HEK293 (cell line): ENCODE data around the gene TMEM72.

Experiments used
- CTCF ChIA-PET: fragments of 350-600 bp; formaldehyde crosslinking; extraction: SDS; loops from one replicate; lab custom pipeline; 2021; ENCODE audit warnings: antibody characterized with exemption; lab: Yijun Ruan, JAX
- POLR2A ChIA-PET: fragments of 300-600 bp; formaldehyde crosslinking; extraction: SDS; loops from one replicate; lab custom pipeline; 2020; ENCODE audit warnings: antibody characterized with exemption, inconsistent platforms; lab: Yijun Ruan, JAX
- H3K27ac ChIP-seq: fragments of 200-500 bp; sonication (Bioruptor generic); 2 replicates; pipeline ENCODE4 v1.5.1; 2014; ENCODE audit warnings: low read depth, low read length, control low read depth, inconsistent platforms; ENCODE audit errors: extremely low read depth
- H3K36me3 ChIP-seq, 2 experiments: fragments of 200-500 bp in 1 of 2; sonication (Bioruptor generic) in 1 of 2; 1 replicate in 1 of 2; 2 replicates in 1 of 2; pipeline ENCODE4 v1.5.1; 2014 to 2017; ENCODE audit warnings: inconsistent platforms in 2 of 2, low read length in 2 of 2; ENCODE audit not compliant: control insufficient read depth in 2 of 2, insufficient read depth in 1 of 2
- H3K4me1 ChIP-seq: fragments of 200-500 bp; sonication (Bioruptor generic); 2 replicates; pipeline ENCODE4 v1.5.1; 2014; ENCODE audit warnings: mild to moderate bottlenecking, low read length, inconsistent platforms; ENCODE audit not compliant: control insufficient read depth, insufficient read depth
- H3K4me3 ChIP-seq: 2 replicates; pipeline ENCODE4 v1.5.1; 2011; ENCODE audit warnings: low read depth, mild to moderate bottlenecking, control low read depth, low read length, moderate library complexity
- H3K9me3 ChIP-seq: fragments of 200-500 bp; sonication (Bioruptor generic); 2 replicates; pipeline ENCODE4 v1.5.1; 2014; ENCODE audit warnings: low read depth, low read length, inconsistent platforms; ENCODE audit not compliant: control insufficient read depth, insufficient read depth
- GFI1B ChIP-seq: fragments of 450-650 bp; formaldehyde crosslinking; IDR thresholded peaks from 2 replicates; pipeline ENCODE4 v1.5.1; 2016; ENCODE audit warnings: missing biosample characterization, missing genetic modification characterization
- KLF1 ChIP-seq: fragments of 450-650 bp; formaldehyde crosslinking; IDR thresholded peaks from 2 replicates; pipeline ENCODE4 v1.5.1; 2016; ENCODE audit warnings: missing biosample characterization, missing genetic modification characterization
- REPIN1 ChIP-seq: fragments of 450-650 bp; formaldehyde crosslinking; IDR thresholded peaks from 2 replicates; pipeline ENCODE4 v1.5.1; 2017; ENCODE audit warnings: missing biosample characterization, missing genetic modification characterization, low read depth
- SETDB1 ChIP-seq: IDR thresholded peaks from one replicate; pipeline ENCODE4 v1.6.1; 2017; ENCODE audit warnings: mild to moderate bottlenecking, low read length, moderate library complexity, mixed read lengths; ENCODE audit not compliant: insufficient read length
- SP2 ChIP-seq: fragments of 450-650 bp; formaldehyde crosslinking; IDR thresholded peaks from 2 replicates; pipeline ENCODE4 v1.5.1; 2016; ENCODE audit warnings: missing biosample characterization, missing genetic modification characterization
- WT1 ChIP-seq: fragments of 450-650 bp; formaldehyde crosslinking; IDR thresholded peaks from 2 replicates; pipeline ENCODE4 v1.5.1; 2016; ENCODE audit warnings: missing biosample characterization, missing genetic modification characterization
- ZBTB48 ChIP-seq: fragments of 450-650 bp; formaldehyde crosslinking; IDR thresholded peaks from 2 replicates; pipeline ENCODE4 v1.5.1; 2016; ENCODE audit warnings: missing biosample characterization, missing genetic modification characterization
- ZBTB7A ChIP-seq: fragments of 450-650 bp; formaldehyde crosslinking; IDR thresholded peaks from 2 replicates; pipeline ENCODE4 v1.5.1; 2016; ENCODE audit warnings: low read depth, missing biosample characterization, missing genetic modification characterization
- ZBTB8A ChIP-seq: fragments of 450-650 bp; formaldehyde crosslinking; IDR thresholded peaks from 2 replicates; pipeline ENCODE4 v1.5.1; 2016; ENCODE audit warnings: missing biosample characterization, missing genetic modification characterization
- ZNF138 ChIP-seq: fragments of 450-650 bp; formaldehyde crosslinking; IDR thresholded peaks from 2 replicates; pipeline ENCODE4 v1.5.1; 2016; ENCODE audit warnings: missing biosample characterization, missing genetic modification characterization, borderline replicate concordance
- ZNF174 ChIP-seq: fragments of 450-650 bp; formaldehyde crosslinking; IDR thresholded peaks from 2 replicates; pipeline ENCODE4 v1.5.0; 2017; ENCODE audit warnings: missing biosample characterization, mild to moderate bottlenecking, missing genetic modification characterization
- ZNF324 ChIP-seq: fragments of 450-650 bp; formaldehyde crosslinking; IDR thresholded peaks from 2 replicates; pipeline ENCODE4 v1.5.1; 2016; ENCODE audit warnings: missing biosample characterization, missing genetic modification characterization
- ZNF366 ChIP-seq: fragments of 450-650 bp; formaldehyde crosslinking; conservative IDR thresholded peaks from 2 replicates; pipeline ENCODE4 v1.5.1; 2016; ENCODE audit warnings: missing biosample characterization, missing genetic modification characterization
- ZNF596 ChIP-seq: fragments of 450-650 bp; IDR thresholded peaks from 2 replicates; pipeline ENCODE4 v1.5.0; 2018; ENCODE audit warnings: missing biosample characterization, mild to moderate bottlenecking, missing genetic modification characterization, moderate library complexity
- ZNF747 ChIP-seq: fragments of 450-650 bp; formaldehyde crosslinking; IDR thresholded peaks from 2 replicates; pipeline ENCODE4 v1.5.1; 2016; ENCODE audit warnings: missing biosample characterization, missing genetic modification characterization
- ZNF791 ChIP-seq: fragments of 450-650 bp; formaldehyde crosslinking; IDR thresholded peaks from 2 replicates; pipeline ENCODE4 v1.5.1; 2016; ENCODE audit warnings: missing biosample characterization, missing genetic modification characterization
- ZSCAN23 ChIP-seq: fragments of 450-650 bp; formaldehyde crosslinking; IDR thresholded peaks from 2 replicates; pipeline ENCODE4 v1.5.1; 2016; ENCODE audit warnings: missing biosample characterization, missing genetic modification characterization
- TF ChIP-seq, protein P1 (sequence below): fragments of 450-650 bp; formaldehyde crosslinking; IDR thresholded peaks from 2 replicates; pipeline ENCODE4 v1.5.1; 2016; ENCODE audit warnings: missing biosample characterization, missing genetic modification characterization
- TF ChIP-seq, protein P2 (sequence below): fragments of 450-650 bp; formaldehyde crosslinking; IDR thresholded peaks from 2 replicates; pipeline ENCODE4 v1.5.1; 2016; ENCODE audit warnings: missing biosample characterization, missing genetic modification characterization
- TF ChIP-seq, protein P3 (sequence below): fragments of 450-650 bp; formaldehyde crosslinking; IDR thresholded peaks from 2 replicates; pipeline ENCODE4 v1.5.1; 2016; ENCODE audit warnings: missing biosample characterization, missing genetic modification characterization, borderline replicate concordance
- TF ChIP-seq, protein P4 (sequence below): fragments of 450-650 bp; formaldehyde crosslinking; conservative IDR thresholded peaks from 2 replicates; pipeline ENCODE4 v1.5.1; 2016; ENCODE audit warnings: low read depth, missing biosample characterization, missing genetic modification characterization

The TMEM72 gene

DNA sequence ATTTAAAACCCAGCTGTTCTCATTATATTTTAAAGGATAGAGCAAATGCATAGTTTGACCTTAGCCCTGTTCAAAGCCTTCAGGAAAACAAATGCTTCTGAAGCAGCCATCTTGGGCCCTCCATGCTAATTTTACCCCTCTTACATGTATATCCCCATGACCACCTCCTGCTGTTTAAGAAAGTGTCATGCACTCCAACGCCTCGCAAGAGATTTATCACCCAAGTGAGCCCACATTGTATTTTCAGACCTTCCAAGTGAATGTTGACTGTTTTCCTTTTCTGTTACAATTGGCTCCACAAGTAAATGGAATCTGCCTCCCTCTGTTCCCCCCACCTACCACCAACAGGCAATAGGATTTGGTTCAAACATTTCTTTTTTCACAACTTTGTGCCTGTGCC lies 5.3 kb downstream of the TMEM72 start:
- H3K27ac ChIP-seq, result no peak overlapping the region
- ChIA-PET CTCF (interaction anchor here (0.6 to 1.8 kb wide), 3 partner anchors 9 to 68 kb away, joined by 3 to 6 read pairs (median 4); no protein-coding TSS in a partner anchor), POLR2A (no interaction called here)
- H3K4me3 ChIP-seq, result no peak overlapping the region
- H3K9me3 ChIP-seq, result no peaks in the 10 kb centered on the region
- TF ChIP-seq ZNF747 (tag by site-specific recombination) (no peak), ZNF791 (no peak), ZBTB8A (tag by site-specific recombination) (no peak), ZNF138 (no peak), SP2 (tag by site-specific recombination) (no peak), ZBTB48 (tag by site-specific recombination) (no peak), ZNF596 (tag by site-specific recombination) (no peak), ZNF366 (tag by site-specific recombination) (no peak), ZSCAN23 (tag by site-specific recombination) (no peak), WT1 (no peak), SETDB1 (no peak)
- TF ChIP-seq, protein P1, sequence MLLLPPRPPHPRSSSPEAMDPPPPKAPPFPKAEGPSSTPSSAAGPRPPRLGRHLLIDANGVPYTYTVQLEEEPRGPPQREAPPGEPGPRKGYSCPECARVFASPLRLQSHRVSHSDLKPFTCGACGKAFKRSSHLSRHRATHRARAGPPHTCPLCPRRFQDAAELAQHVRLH, result no peak
- TF ChIP-seq, protein P2, sequence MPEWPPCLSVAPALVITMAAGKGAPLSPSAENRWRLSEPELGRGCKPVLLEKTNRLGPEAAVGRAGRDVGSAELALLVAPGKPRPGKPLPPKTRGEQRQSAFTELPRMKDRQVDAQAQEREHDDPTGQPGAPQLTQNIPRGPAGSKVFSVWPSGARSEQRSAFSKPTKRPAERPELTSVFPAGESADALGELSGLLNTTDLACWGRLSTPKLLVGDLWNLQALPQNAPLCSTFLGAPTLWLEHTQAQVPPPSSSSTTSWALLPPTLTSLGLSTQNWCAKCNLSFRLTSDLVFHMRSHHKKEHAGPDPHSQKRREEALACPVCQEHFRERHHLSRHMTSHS (tag by site-specific recombination), result no peak
- no peaks in the 10 kb centered on the region for H3K4me1 ChIP-seq
- no peaks in the 10 kb centered on the region for H3K36me3 ChIP-seq

DNA sequence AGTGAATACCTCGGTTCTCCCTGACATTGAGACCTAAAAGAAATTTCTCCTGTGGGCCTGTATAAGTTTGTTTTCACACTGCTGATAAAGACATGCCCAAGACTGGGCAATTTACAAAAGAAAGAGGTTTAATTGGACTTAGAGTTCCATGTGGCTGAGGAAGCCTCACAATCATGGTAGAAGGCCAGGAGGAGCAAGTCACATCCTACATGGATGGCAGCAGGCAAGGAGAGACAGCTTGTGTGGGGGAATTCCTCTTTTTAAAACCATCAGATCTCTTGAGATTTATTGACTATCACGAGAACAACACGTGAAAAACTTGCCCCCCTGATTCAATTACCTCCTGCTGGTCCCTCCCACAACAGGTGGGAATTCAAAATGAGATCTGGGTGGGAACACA lies 6.7 kb downstream of the TMEM72 start:
- Histone ChIP-seq H3K9me3 (no peaks in the 10 kb centered on the region), H3K36me3 (no peaks in the 10 kb centered on the region), H3K4me3 (no peak overlapping the region), H3K4me1 (no peaks in the 10 kb centered on the region), H3K27ac (no peak overlapping the region)
- ChIA-PET CTCF (no interaction called here), POLR2A (no interaction called here)
- TF ChIP-seq KLF1 (tag by site-specific recombination), result no peak
- TF ChIP-seq SETDB1, result peak; percentile 35

DNA sequence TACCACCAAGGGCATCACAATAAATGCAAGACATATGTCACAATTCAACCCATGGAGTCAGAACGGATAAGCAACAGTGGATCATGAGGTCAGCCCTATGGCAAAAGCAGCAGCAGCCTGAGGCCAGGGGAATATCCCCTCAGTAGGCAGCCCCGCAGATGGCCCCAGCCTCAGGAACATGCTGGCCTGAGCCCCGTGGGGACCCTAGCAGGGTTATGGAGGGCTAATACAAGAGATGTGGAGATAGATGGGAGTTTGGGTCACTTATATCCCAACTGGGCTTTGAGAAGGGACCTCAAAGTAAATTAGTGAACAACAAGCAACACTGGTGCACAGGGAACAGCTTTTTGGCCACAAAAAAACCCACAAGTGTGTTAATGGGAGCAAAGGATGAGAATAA lies 9.1 kb downstream of the TMEM72 start:
- H3K4me3 ChIP-seq, result no peak overlapping the region
- H3K27ac ChIP-seq, result no peak overlapping the region
- TF ChIP-seq, protein P3, sequence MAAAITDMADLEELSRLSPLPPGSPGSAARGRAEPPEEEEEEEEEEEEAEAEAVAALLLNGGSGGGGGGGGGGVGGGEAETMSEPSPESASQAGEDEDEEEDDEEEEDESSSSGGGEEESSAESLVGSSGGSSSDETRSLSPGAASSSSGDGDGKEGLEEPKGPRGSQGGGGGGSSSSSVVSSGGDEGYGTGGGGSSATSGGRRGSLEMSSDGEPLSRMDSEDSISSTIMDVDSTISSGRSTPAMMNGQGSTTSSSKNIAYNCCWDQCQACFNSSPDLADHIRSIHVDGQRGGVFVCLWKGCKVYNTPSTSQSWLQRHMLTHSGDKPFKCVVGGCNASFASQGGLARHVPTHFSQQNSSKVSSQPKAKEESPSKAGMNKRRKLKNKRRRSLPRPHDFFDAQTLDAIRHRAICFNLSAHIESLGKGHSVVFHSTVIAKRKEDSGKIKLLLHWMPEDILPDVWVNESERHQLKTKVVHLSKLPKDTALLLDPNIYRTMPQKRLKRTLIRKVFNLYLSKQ (tag by site-specific recombination), result no peak
- ChIA-PET POLR2A (no interaction called here), CTCF (interaction anchor here (0.5 to 0.7 kb wide), 2 partner anchors 74 to 539 kb away, joined by 3 to 8 read pairs; no protein-coding TSS in a partner anchor)
- no peaks in the 10 kb centered on the region for H3K36me3 ChIP-seq
- H3K4me1 ChIP-seq, result no peaks in the 10 kb centered on the region
- H3K9me3 ChIP-seq, result no peaks in the 10 kb centered on the region

DNA sequence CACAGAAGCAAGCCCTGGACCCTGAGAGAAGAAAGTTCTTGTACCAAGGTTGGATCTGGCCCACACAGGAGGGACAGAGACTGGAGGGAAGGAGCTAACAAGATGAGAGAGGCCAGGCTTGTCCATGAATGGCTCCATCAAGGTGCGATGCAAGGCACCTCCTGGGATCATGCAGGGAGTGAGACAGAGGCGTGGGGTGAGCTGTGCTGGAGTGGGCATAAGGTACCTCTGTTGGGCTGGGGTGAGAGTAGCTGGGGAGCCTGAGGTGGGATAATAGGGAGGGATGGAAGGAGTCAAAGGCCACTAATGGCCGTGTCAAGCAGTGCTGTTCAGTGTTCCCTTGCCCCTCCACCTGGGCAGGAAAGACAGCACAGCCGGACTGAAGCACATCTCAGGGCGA lies 9.9 kb downstream of the TMEM72 start:
- H3K9me3 ChIP-seq, result no peaks in the 10 kb centered on the region
- ChIA-PET POLR2A (no interaction called here), CTCF (interaction anchor here (0.6 to 0.7 kb wide), 2 partner anchors 13 to 74 kb away, joined by 3 to 8 read pairs; no protein-coding TSS in a partner anchor)
- no peaks in the 10 kb centered on the region for H3K4me1 ChIP-seq
- H3K36me3 ChIP-seq, result no peaks in the 10 kb centered on the region
- no peak overlapping the region for H3K4me3 ChIP-seq
- no peak overlapping the region for H3K27ac ChIP-seq
- no peak for TF ChIP-seq ZNF324
- TF ChIP-seq GFI1B (tag by site-specific recombination), result no peak
- no peak for TF ChIP-seq REPIN1 (tag by site-specific recombination)
- no peak for TF ChIP-seq ZNF174 (tag by site-specific recombination)
- TF ChIP-seq, protein P4, sequence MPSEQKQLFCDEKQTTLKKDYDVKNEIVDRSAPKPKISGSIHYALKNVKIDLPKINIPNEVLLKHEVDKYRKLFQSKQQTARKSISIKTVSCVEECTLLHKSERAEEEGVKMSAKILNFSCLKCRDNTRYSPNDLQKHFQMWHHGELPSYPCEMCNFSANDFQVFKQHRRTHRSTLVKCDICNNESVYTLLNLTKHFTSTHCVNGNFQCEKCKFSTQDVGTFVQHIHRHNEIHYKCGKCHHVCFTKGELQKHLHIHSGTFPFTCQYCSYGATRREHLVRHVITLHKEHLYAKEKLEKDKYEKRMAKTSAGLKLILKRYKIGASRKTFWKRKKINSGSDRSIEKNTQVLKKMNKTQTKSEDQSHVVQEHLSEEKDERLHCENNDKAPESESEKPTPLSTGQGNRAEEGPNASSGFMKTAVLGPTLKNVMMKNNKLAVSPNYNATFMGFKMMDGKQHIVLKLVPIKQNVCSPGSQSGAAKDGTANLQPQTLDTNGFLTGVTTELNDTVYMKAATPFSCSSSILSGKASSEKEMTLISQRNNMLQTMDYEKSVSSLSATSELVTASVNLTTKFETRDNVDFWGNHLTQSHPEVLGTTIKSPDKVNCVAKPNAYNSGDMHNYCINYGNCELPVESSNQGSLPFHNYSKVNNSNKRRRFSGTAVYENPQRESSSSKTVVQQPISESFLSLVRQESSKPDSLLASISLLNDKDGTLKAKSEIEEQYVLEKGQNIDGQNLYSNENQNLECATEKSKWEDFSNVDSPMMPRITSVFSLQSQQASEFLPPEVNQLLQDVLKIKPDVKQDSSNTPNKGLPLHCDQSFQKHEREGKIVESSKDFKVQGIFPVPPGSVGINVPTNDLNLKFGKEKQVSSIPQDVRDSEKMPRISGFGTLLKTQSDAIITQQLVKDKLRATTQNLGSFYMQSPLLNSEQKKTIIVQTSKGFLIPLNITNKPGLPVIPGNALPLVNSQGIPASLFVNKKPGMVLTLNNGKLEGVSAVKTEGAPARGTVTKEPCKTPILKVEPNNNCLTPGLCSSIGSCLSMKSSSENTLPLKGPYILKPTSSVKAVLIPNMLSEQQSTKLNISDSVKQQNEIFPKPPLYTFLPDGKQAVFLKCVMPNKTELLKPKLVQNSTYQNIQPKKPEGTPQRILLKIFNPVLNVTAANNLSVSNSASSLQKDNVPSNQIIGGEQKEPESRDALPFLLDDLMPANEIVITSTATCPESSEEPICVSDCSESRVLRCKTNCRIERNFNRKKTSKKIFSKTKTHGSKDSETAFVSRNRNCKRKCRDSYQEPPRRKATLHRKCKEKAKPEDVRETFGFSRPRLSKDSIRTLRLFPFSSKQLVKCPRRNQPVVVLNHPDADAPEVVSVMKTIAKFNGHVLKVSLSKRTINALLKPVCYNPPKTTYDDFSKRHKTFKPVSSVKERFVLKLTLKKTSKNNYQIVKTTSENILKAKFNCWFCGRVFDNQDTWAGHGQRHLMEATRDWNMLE (tag by site-specific recombination), result no peak
- no peak for TF ChIP-seq ZBTB7A (tag by site-specific recombination)
